A549 (cell line): ENCODE data around the gene CCDC70. TPM values are rescaled to one million over a fixed set of nuclear protein-coding genes. Genes with fewer than 3 reads are reported as not detected.

Experiments used
- ATAC-seq, 2 experiments: fragments of 200-7000 bp in 1 of 2; fragments of >200 bp in 1 of 2; cut with Nextera tagmentation in 1 of 2; cut with Tn5 transposase in 1 of 2; 3 replicates each; pipeline versions ENCODE4 v1.8.0 to v1.9.1; 2018 to 2020; ENCODE audit warnings: mild to moderate bottlenecking in 1 of 2, moderate library complexity in 1 of 2
- CTCF ChIA-PET: fragments of 300-600 bp; sonication (Branson Sonifier 250); formaldehyde crosslinking; extraction: SDS; loops from one replicate; lab custom pipeline; 2021; ENCODE audit warnings: antibody characterized with exemption, inconsistent platforms; lab: Yijun Ruan, JAX
- POLR2A ChIA-PET: fragments of 350-600 bp; formaldehyde crosslinking; extraction: SDS; loops from one replicate; lab custom pipeline; 2021; ENCODE audit warnings: antibody characterized with exemption, inconsistent platforms; lab: Yijun Ruan, JAX
- DNase-seq, 2 experiments: peaks; one replicate each; pipeline versions ENCODE4 v3.0.0 to v3.0.0-alpha.2; 2011 to 2016; ENCODE audit warnings: low read depth in 1 of 2, low spot score in 1 of 2
- FAIRE-seq: peaks from 2 replicates; lab custom pipeline; 2011; peaks lifted over from hg19 to GRCh38; lab: Jason Lieb, UNC
- H3K27ac ChIP-seq, 2 experiments: fragments of >200 bp; sonication (Bioruptor Twin); formaldehyde crosslinking; 3 replicates each; pipeline ENCODE4 v1.5.1; 2016 to 2017
- H3K4me1 ChIP-seq: fragments of >200 bp; sonication (Bioruptor Twin); formaldehyde crosslinking; 3 replicates; pipeline ENCODE4 v1.6.1; 2016
- H3K4me2 ChIP-seq: fragments of >200 bp; sonication (Bioruptor Twin); formaldehyde crosslinking; 3 replicates; pipeline ENCODE4 v1.6.1; 2016
- H3K4me3 ChIP-seq: fragments of >200 bp; sonication (Bioruptor Twin); formaldehyde crosslinking; 3 replicates; pipeline ENCODE4 v1.5.1; 2016
- H3K9me3 ChIP-seq: fragments of >200 bp; sonication (Bioruptor Twin); formaldehyde crosslinking; 3 replicates; pipeline ENCODE4 v1.6.1; 2016
- ATOH8 ChIP-seq: fragments of 250-450 bp; sonication (Bioruptor Pico); IDR thresholded peaks from 2 replicates; pipeline ENCODE4 v1.5.0; 2020; ENCODE audit warnings: low read depth, mild to moderate bottlenecking, moderate library complexity
- CBX8 ChIP-seq: fragments of 200-600 bp; sonication (generic); IDR thresholded peaks from 2 replicates; pipeline ENCODE4 v1.6.1; 2016
- CEBPB ChIP-seq, 2 experiments: fragments of >200 bp in 1 of 2; sonication (Bioruptor Twin) in 1 of 2; formaldehyde crosslinking in 1 of 2; IDR thresholded peaks; 2 replicates each; pipeline ENCODE4 v1.6.1; 2012 to 2016
- CHD2 ChIP-seq: fragments of 150-350 bp; IDR thresholded peaks from 2 replicates; pipeline ENCODE4 v1.6.1; 2014; ENCODE audit warnings: low read length; ENCODE audit not compliant: partially characterized antibody
- CTCF ChIP-seq: fragments of >200 bp; sonication (Bioruptor Twin); formaldehyde crosslinking; IDR thresholded peaks from 3 replicates; pipeline ENCODE4 v1.5.1; 2016
- EHMT2 ChIP-seq: fragments of 200-600 bp; sonication (generic); IDR thresholded peaks from 2 replicates; pipeline ENCODE4 v1.6.1; 2016; ENCODE audit warnings: antibody characterized with exemption, low read depth, mild to moderate bottlenecking, moderate library complexity
- EP300 ChIP-seq, 2 experiments: fragments of >200 bp; sonication (Bioruptor Twin); formaldehyde crosslinking; IDR thresholded peaks; 2 replicates in 1 of 2; 3 replicates in 1 of 2; pipeline ENCODE4 v1.6.1; 2016 to 2017
- ESRRA ChIP-seq: fragments of 150-350 bp; IDR thresholded peaks from 2 replicates; pipeline ENCODE4 v1.6.1; 2014; ENCODE audit warnings: mild to moderate bottlenecking, low read length, borderline replicate concordance
- FOSL2 ChIP-seq, 2 experiments: fragments of 450-650 bp in 1 of 2; fragments of >200 bp in 1 of 2; sonication (Bioruptor Twin) in 1 of 2; formaldehyde crosslinking; IDR thresholded peaks; 2 replicates each; pipeline versions ENCODE4 v1.5.0 to v1.6.1; 2016 to 2020; ENCODE audit warnings: mild to moderate bottlenecking in 1 of 2, moderate library complexity in 1 of 2
- GATA3 ChIP-seq: IDR thresholded peaks from 2 replicates; pipeline ENCODE4 v1.6.1; 2012; ENCODE audit warnings: borderline replicate concordance
- HDAC2 ChIP-seq: fragments of 200-600 bp; sonication (generic); IDR thresholded peaks from 2 replicates; pipeline ENCODE4 v1.6.1; 2016
- HEYL ChIP-seq: fragments of 250-450 bp; sonication (Bioruptor Pico); IDR thresholded peaks from 2 replicates; pipeline ENCODE4 v1.8.0; 2021; ENCODE audit warnings: mild to moderate bottlenecking, moderate library complexity
- JUN ChIP-seq, 2 experiments: fragments of >200 bp; sonication (Bioruptor Twin); formaldehyde crosslinking; IDR thresholded peaks; 2 replicates in 1 of 2; 3 replicates in 1 of 2; pipeline ENCODE4 v1.6.1; 2016 to 2017
- JUNB ChIP-seq: fragments of >200 bp; sonication (Bioruptor Twin); formaldehyde crosslinking; IDR thresholded peaks from 2 replicates; pipeline ENCODE4 v1.6.1; 2016
- KDM1A ChIP-seq: fragments of 200-600 bp; sonication (generic); IDR thresholded peaks from 2 replicates; pipeline ENCODE4 v1.6.1; 2016; ENCODE audit warnings: low read depth, mild to moderate bottlenecking
- MAX ChIP-seq: IDR thresholded peaks from 2 replicates; pipeline ENCODE4 v1.6.1; 2012
- NFE2L2 ChIP-seq: fragments of 150-350 bp; conservative IDR thresholded peaks from 2 replicates; pipeline ENCODE4 v1.6.1; 2014; ENCODE audit warnings: low read length
- PBX3 ChIP-seq: IDR thresholded peaks from 2 replicates; pipeline ENCODE4 v1.6.1; 2012
- PHF8 ChIP-seq: fragments of 200-600 bp; sonication (generic); IDR thresholded peaks from 2 replicates; pipeline ENCODE4 v1.6.1; 2016; ENCODE audit warnings: low read depth, mild to moderate bottlenecking, antibody characterized with exemption, moderate library complexity, borderline replicate concordance
- RCOR1 ChIP-seq: fragments of 150-350 bp; IDR thresholded peaks from 2 replicates; pipeline ENCODE4 v1.6.1; 2014; ENCODE audit warnings: antibody characterized with exemption, low read length, low read depth
- RNF2 ChIP-seq: fragments of 200-600 bp; sonication (generic); IDR thresholded peaks from 2 replicates; pipeline ENCODE4 v1.6.1; 2016; ENCODE audit warnings: low read depth, mild to moderate bottlenecking, antibody characterized with exemption, moderate library complexity, borderline replicate concordance
- SMC3 ChIP-seq: fragments of >200 bp; sonication (Bioruptor Twin); formaldehyde crosslinking; IDR thresholded peaks from 3 replicates; pipeline ENCODE4 v1.6.1; 2018; ENCODE audit warnings: inconsistent platforms
- SREBF2 ChIP-seq: fragments of 450-650 bp; IDR thresholded peaks from 2 replicates; pipeline ENCODE4 v1.6.1; 2014; ENCODE audit warnings: mild to moderate bottlenecking, moderate library complexity
- USF2 ChIP-seq: fragments of 450-650 bp; IDR thresholded peaks from 2 replicates; pipeline ENCODE4 v1.6.1; 2014; ENCODE audit warnings: antibody characterized with exemption
- ZNF302 ChIP-seq: fragments of 250-450 bp; sonication (Bioruptor Pico); IDR thresholded peaks from 2 replicates; pipeline ENCODE4 v1.9.0; 2021; ENCODE audit warnings: inconsistent platforms, mild to moderate bottlenecking, moderate library complexity
- WGBS: methylation state at CpG from one replicate; pipeline ENCODE4 v1.1.6; 2017; ENCODE audit errors: missing lambda C conversion rate; 5-methylcytosine and 5-hydroxymethylcytosine counted together
- polyA plus RNA-seq, 4 experiments: library from polyadenylated mRNA; depleted of rRNA in 3 of 4; stranded (reverse); fragments of >200 nt; fragmentation: RNase III in 1 of 4; extraction: RNeasy Plus Mini Kit Qiagen cat#74134 plus additional on column Dnase treatment in 1 of 4; gene quantifications; 2 replicates in 3 of 4; 3 replicates in 1 of 4; pipeline ENCODE4 v1.2.3, GENCODE V29; 2011 to 2017

CCDC70 gene
- polyA plus RNA-seq, 2 of the 4 experiments (the other 2 are of a cell fraction): not detected

- H3K9me3 ChIP-seq: no peaks in the 10 kb centered on the region
- ChIA-PET POLR2A (no interaction called here), CTCF (interaction anchor here (0.6 kb wide), 1 partner anchor 20 kb away, joined by 3 read pairs; no protein-coding TSS in a partner anchor)
- DNase-seq: no peak
- TF ChIP-seq SREBF2 (no peak), EP300 (IDR thresholded peaks at IDR 0.05) (no peak), ESRRA (no peak), SMC3 (no peak), RCOR1 (no peak), FOSL2 (IDR thresholded peaks at IDR 0.05) (no peak), FOSL2 (CRISPR knock-in tag; IDR thresholded peaks at IDR 0.05) (no peak), USF2 (no peak), ATOH8 (CRISPR knock-in tag) (no peak)
- no peak overlapping the region for H3K27ac ChIP-seq
- no peak overlapping the region for H3K4me3 ChIP-seq
- ATAC-seq: no peak
- no peaks in the 10 kb centered on the region for H3K4me1 ChIP-seq
- 58% methylated on average over 6 of the region's 6 CpGs for WGBS
- H3K4me2 ChIP-seq: no peak overlapping the region
- FAIRE-seq: no peak
These were observed 20.9 kb upstream of the CCDC70 start for GRCh38 chr13:51840917-51841316.

GRCh38 chr13:51841732-51842131, 20.0 kb upstream of the CCDC70 start:
- no peaks in the 10 kb centered on the region for H3K9me3 ChIP-seq
- H3K4me3 ChIP-seq: no peak overlapping the region
- no peak for TF ChIP-seq GATA3
- TF ChIP-seq JUN (IDR thresholded peaks at IDR 0.05): no peak
- no peak for TF ChIP-seq ZNF302 (CRISPR knock-in tag)
- no peak for TF ChIP-seq HDAC2
- no peak for TF ChIP-seq PHF8
- no peak for TF ChIP-seq CBX8
- TF ChIP-seq RCOR1: no peak
- TF ChIP-seq MAX: no peak
- no peak for TF ChIP-seq CEBPB (IDR thresholded peaks at IDR 0.05)
- no peak for TF ChIP-seq KDM1A
- no peak for TF ChIP-seq CHD2
- TF ChIP-seq CTCF: no peak
- no peak for TF ChIP-seq HEYL (CRISPR knock-in tag)
- no peak for TF ChIP-seq PBX3
- TF ChIP-seq EHMT2: no peak
- TF ChIP-seq RNF2: no peak
- TF ChIP-seq FOSL2 (IDR thresholded peaks at IDR 0.05): no peak
- no peak for TF ChIP-seq FOSL2 (CRISPR knock-in tag; IDR thresholded peaks at IDR 0.05)
- TF ChIP-seq NFE2L2: no peak
- TF ChIP-seq JUNB: no peak
- no peak for DNase-seq
- no peaks in the 10 kb centered on the region for H3K4me1 ChIP-seq
- CTCF ChIA-PET: interaction anchor here (0.6 kb wide), 1 partner anchor 21 kb away, joined by 3 read pairs; no protein-coding TSS in a partner anchor
- no peak for ATAC-seq
- POLR2A ChIA-PET: no interaction called here
- no peak for FAIRE-seq
- no peak overlapping the region for H3K4me2 ChIP-seq
- WGBS: 50% methylated on average over 6 of the region's 6 CpGs
- H3K27ac ChIP-seq: no peak overlapping the region
